T-helper 1 cell treated with Interleukin-12 subunit alpha and Interleukin-12 subunit beta and Interleukin-4 antibody, amounts not matched to agents 30 μg/mL and 1 μg/mL, for 36 hours (primary cell): ENCODE data around the gene MBNL3.
"Not testable (repeated sequence)": the region's sequence is repeated elsewhere in the genome, so short reads cannot be mapped to it uniquely, and the experiment has no call there.

Experiments used
- H3K27ac Mint-ChIP-seq: one replicate; pipeline ENCODE4 v1.8.0; 2021; ENCODE audit warnings: mild to moderate bottlenecking, mixed read lengths
- H3K27me3 Mint-ChIP-seq: one replicate; pipeline ENCODE4 v1.8.0; 2021; ENCODE audit warnings: low read depth, mixed read lengths
- H3K36me3 Mint-ChIP-seq: one replicate; pipeline ENCODE4 v1.8.0; 2021; ENCODE audit warnings: low read depth, mixed read lengths
- H3K4me1 Mint-ChIP-seq: one replicate; pipeline ENCODE4 v1.8.0; 2021; ENCODE audit warnings: low read depth, mixed read lengths
- H3K4me3 Mint-ChIP-seq: one replicate; pipeline ENCODE4 v1.8.0; 2021; ENCODE audit warnings: mild to moderate bottlenecking, moderate library complexity, mixed read lengths
- H3K9me3 Mint-ChIP-seq: one replicate; pipeline ENCODE4 v1.8.0; 2021; ENCODE audit warnings: mixed read lengths

MBNL3 gene

GRCh38 chrX:132353430-132353829, 135.4 kb downstream of the MBNL3 start:
- Mint-ChIP-seq H3K4me1 (no peaks in the 10 kb centered on the region), H3K27ac (no peak overlapping the region), H3K27me3 (peaks cover 3% of the 10 kb centered on the region), H3K36me3 (no peaks in the 10 kb centered on the region), H3K4me3 (no peak overlapping the region), H3K9me3 (no peaks in the 10 kb centered on the region)

- H3K27ac Mint-ChIP-seq, result no peak overlapping the region
- no peaks in the 10 kb centered on the region for H3K9me3 Mint-ChIP-seq
- no peak overlapping the region for H3K4me3 Mint-ChIP-seq
- no peaks in the 10 kb centered on the region for H3K27me3 Mint-ChIP-seq
- H3K36me3 Mint-ChIP-seq, result no peaks in the 10 kb centered on the region
- H3K4me1 Mint-ChIP-seq, result no peaks in the 10 kb centered on the region
Measured at GRCh38 chrX:132336172-132336571, 152.7 kb downstream of the MBNL3 start.

- H3K36me3 Mint-ChIP-seq, result no peaks in the 10 kb centered on the region
- H3K4me3 Mint-ChIP-seq, result no peak overlapping the region
- no peak overlapping the region for H3K27ac Mint-ChIP-seq
- no peaks in the 10 kb centered on the region for H3K9me3 Mint-ChIP-seq
- no peaks in the 10 kb centered on the region for H3K4me1 Mint-ChIP-seq
- H3K27me3 Mint-ChIP-seq, result no peaks in the 10 kb centered on the region
Measured at GRCh38 chrX:132333351-132333750, 155.5 kb downstream of the MBNL3 start.

- H3K4me3 Mint-ChIP-seq, result no peak overlapping the region
- H3K36me3 Mint-ChIP-seq, result no peaks in the 10 kb centered on the region
- no peaks in the 10 kb centered on the region for H3K4me1 Mint-ChIP-seq
- H3K9me3 Mint-ChIP-seq, result no peaks in the 10 kb centered on the region
- no peak overlapping the region for H3K27ac Mint-ChIP-seq
- H3K27me3 Mint-ChIP-seq, result no peaks in the 10 kb centered on the region
Measured at GRCh38 chrX:132331532-132331931, 157.3 kb downstream of the MBNL3 start.

- Mint-ChIP-seq H3K27ac (no peak overlapping the region), H3K4me1 (no peaks in the 10 kb centered on the region), H3K36me3 (no peaks in the 10 kb centered on the region), H3K27me3 (no peaks in the 10 kb centered on the region), H3K4me3 (no peak overlapping the region), H3K9me3 (no peaks in the 10 kb centered on the region)
Measured at GRCh38 chrX:132331000-132331399, 157.8 kb downstream of the MBNL3 start.

- Mint-ChIP-seq H3K9me3 (no peaks in the 10 kb centered on the region), H3K27me3 (no peaks in the 10 kb centered on the region), H3K4me1 (no peaks in the 10 kb centered on the region), H3K36me3 (no peaks in the 10 kb centered on the region), H3K4me3 (no peak overlapping the region), H3K27ac (no peak overlapping the region)
Measured at GRCh38 chrX:132330156-132330729, 158.6 kb downstream of the MBNL3 start.

- H3K4me3 Mint-ChIP-seq, result not testable (repeated sequence)
Measured at GRCh38 chrX:132326960-132327359, 161.9 kb downstream of the MBNL3 start.

More at GRCh38 chrX:132326960-132327359, 161.9 kb downstream of the MBNL3 start:
- not testable (repeated sequence) for H3K36me3 Mint-ChIP-seq, H3K4me1 Mint-ChIP-seq, H3K27ac Mint-ChIP-seq, H3K27me3 Mint-ChIP-seq, H3K9me3 Mint-ChIP-seq
